ENCODE data around the gene ITGB1BP1.

The ITGB1BP1 gene

DNA sequence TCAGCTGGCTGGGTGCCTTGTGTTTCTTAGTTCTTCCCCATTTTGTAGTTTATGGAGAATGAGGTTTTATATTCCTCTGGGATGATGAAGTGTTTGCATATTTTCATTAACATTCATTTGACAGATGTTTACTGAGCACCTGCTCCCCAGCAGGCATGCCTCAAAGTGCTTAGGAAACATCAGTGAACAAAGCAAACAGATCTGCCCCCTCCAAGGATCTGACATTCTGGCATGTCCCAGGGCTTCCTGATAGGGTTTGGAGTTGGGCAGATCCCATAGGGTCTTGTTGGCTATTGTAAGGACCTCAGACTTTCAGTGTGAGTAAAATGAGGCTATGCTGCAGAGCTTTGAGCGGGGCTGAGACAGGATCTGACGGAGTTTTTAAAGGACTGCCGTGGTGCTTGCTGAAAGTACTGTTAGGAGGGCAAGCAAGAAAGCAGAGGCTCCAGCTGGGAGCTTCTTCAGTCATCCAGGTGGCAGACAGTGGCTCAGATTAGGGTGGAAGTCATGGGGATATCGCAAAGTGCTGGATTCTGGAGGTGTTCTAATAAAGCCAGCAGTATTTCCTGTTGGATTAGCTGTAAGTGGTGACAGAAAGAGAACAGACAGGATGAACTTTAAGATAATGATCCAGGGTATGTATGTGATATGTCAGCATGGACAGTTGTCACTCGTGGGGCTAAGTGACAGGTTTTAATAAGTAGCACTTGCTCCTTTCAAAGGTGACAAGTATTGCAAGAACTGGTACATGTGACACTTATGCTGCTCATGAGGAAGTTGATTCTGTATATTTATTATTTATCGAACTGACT is 39.8 kb upstream of the ITGB1BP1 start:
- no peak for DNase-seq (ENCODE audit: low read depth)
- TF ChIP-seq, protein P1, sequence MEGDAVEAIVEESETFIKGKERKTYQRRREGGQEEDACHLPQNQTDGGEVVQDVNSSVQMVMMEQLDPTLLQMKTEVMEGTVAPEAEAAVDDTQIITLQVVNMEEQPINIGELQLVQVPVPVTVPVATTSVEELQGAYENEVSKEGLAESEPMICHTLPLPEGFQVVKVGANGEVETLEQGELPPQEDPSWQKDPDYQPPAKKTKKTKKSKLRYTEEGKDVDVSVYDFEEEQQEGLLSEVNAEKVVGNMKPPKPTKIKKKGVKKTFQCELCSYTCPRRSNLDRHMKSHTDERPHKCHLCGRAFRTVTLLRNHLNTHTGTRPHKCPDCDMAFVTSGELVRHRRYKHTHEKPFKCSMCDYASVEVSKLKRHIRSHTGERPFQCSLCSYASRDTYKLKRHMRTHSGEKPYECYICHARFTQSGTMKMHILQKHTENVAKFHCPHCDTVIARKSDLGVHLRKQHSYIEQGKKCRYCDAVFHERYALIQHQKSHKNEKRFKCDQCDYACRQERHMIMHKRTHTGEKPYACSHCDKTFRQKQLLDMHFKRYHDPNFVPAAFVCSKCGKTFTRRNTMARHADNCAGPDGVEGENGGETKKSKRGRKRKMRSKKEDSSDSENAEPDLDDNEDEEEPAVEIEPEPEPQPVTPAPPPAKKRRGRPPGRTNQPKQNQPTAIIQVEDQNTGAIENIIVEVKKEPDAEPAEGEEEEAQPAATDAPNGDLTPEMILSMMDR (conservative IDR thresholded peaks at IDR 0.05; ENCODE audit: low read length) = no peak
- H3K4me3 ChIP-seq (ENCODE audit: low read length) = no peak overlapping the region

DNA sequence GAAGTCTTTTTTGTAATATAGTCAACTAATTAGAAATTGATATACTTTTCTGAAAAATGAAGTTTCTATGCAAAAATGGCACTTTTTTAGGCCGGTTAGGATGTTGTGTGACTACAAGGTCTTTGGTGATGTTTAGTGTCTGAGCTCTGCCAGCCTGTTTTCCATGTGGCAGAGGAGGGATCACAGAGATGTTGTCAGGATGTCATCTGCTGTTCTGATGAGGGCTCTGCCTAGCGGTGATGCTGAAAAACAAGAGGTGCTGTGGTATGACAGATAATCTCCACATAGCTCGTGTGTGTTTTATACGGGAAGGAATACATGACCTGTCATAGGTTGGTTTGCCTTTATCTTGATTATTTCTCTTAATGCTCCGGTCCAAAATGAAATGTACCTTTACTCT is 39.0 kb upstream of the ITGB1BP1 start:
- H3K4me3 ChIP-seq (ENCODE audit: low read length) = no peak overlapping the region
- no peak for DNase-seq (ENCODE audit: low read depth)
- TF ChIP-seq, protein P1 (conservative IDR thresholded peaks at IDR 0.05; ENCODE audit: low read length) = no peak

- TF ChIP-seq, protein P1 (conservative IDR thresholded peaks at IDR 0.05; ENCODE audit: low read length) = no peak
- no peak overlapping the region for H3K4me3 ChIP-seq (ENCODE audit: low read length)
- no peak for DNase-seq (ENCODE audit: low read depth)
Measured at GRCh38 chr2:9461079-9461478, 37.8 kb upstream of the ITGB1BP1 start.

DNA sequence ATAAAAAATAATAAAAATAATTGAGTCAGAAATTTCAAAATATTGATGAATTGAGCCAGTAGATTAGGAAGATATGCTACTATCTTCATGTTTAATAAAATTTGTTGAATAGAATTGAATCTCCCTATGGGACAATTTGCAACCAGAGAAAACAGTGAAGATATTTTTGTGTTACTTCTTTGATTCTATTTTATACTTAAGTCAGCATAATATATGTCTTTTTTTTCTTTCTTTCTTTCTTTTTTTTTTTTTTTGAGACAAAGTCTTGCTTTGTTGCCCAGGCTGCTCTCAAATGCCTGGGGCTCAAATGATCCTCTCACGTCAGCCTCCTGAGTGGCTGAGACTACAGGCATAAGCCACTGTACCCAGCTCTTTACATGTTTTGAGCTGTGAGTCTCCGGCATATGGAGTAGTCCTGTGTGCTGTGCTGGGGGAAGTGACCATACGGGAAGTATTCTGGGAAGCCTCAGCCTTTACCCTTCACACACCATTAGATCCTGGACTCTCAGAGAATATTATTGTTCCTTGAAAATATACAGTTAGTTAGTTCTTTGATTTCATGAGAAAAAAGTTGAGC is 37.2 kb upstream of the ITGB1BP1 start:
- TF ChIP-seq, protein P1 (conservative IDR thresholded peaks at IDR 0.05; ENCODE audit: low read length) = no peak
- H3K4me3 ChIP-seq (ENCODE audit: low read length) = no peak overlapping the region
- DNase-seq (ENCODE audit: low read depth) = no peak

- TF ChIP-seq, protein P1 (conservative IDR thresholded peaks at IDR 0.05; ENCODE audit: low read length) = no peak
- no peak for DNase-seq (ENCODE audit: low read depth)
- H3K4me3 ChIP-seq (ENCODE audit: low read length) = no peak overlapping the region
Measured at GRCh38 chr2:9451231-9451630, 27.9 kb upstream of the ITGB1BP1 start.

GRCh38 chr2:9445089-9445488 is 21.8 kb upstream of the ITGB1BP1 start:
- DNase-seq (ENCODE audit: low read depth) = no peak
- TF ChIP-seq, protein P1 (conservative IDR thresholded peaks at IDR 0.05; ENCODE audit: low read length) = no peak
- H3K4me3 ChIP-seq (ENCODE audit: low read length) = no peak overlapping the region

DNA sequence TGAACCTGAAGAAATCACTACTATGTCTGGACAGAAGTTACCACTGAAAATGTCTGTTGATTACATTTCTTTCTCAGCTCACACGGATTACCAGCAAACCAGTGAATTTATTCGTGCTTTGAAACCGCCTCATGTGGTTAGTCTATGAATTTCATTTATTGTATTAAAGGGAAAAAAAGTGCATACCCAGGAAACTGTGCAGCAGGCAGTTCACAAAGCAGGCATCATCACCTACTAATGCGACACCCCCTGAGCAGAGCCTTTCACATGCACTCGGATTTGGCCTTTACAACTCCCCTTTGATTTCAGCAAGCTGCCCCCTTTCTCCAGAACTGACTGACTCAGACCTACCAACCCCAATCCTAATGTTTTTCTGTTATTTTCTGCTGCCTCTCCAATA is 20.2 kb upstream of the ITGB1BP1 start:
- TF ChIP-seq, protein P1 (conservative IDR thresholded peaks at IDR 0.05; ENCODE audit: low read length) = no peak
- no peak for DNase-seq (ENCODE audit: low read depth)
- H3K4me3 ChIP-seq (ENCODE audit: low read length) = no peak overlapping the region

Measured in AG10803 (cell line).